Neuronal stem cell (in vitro differentiated cells): ENCODE measurements around the gene TYW1.
"Not testable (repeated sequence)": the region's sequence is repeated elsewhere in the genome, so short reads cannot be mapped to it uniquely, and the experiment has no call there.

Source experiments
- DNase-seq: peaks from one replicate; pipeline ENCODE4 v3.0.0-alpha.2; 2013; ENCODE audit warnings: low spot score
- H2AFZ ChIP-seq: one replicate; pipeline ENCODE4 v1.6.1; 2013; ENCODE audit warnings: mild to moderate bottlenecking, low read length, inconsistent platforms
- H2AK5ac ChIP-seq: 2 replicates; pipeline ENCODE4 v1.6.1; 2013; ENCODE audit warnings: low read depth, mild to moderate bottlenecking, inconsistent platforms, low read length, moderate library complexity, mixed read lengths
- H2BK120ac ChIP-seq: 2 replicates; pipeline ENCODE4 v1.6.1; 2013; ENCODE audit warnings: low read depth, mild to moderate bottlenecking, inconsistent platforms, low read length, moderate library complexity, mixed read lengths
- H2BK12ac ChIP-seq: one replicate; pipeline ENCODE4 v1.6.1; 2013; ENCODE audit warnings: low read length, inconsistent platforms
- H2BK15ac ChIP-seq: 2 replicates; pipeline ENCODE4 v1.6.1; 2013; ENCODE audit warnings: mild to moderate bottlenecking, low read length, inconsistent platforms, mixed read lengths
- H2BK5ac ChIP-seq: one replicate; pipeline ENCODE4 v1.6.1; 2013; ENCODE audit warnings: inconsistent platforms, mild to moderate bottlenecking, low read length, moderate library complexity
- H3K14ac ChIP-seq: one replicate; pipeline ENCODE4 v1.6.1; 2013; ENCODE audit warnings: low read length, inconsistent platforms
- H3K18ac ChIP-seq: 2 replicates; pipeline ENCODE4 v1.6.1; 2013; ENCODE audit warnings: low read length, inconsistent platforms
- H3K23ac ChIP-seq: 2 replicates; pipeline ENCODE4 v1.6.1; 2013; ENCODE audit warnings: low read depth, mild to moderate bottlenecking, mixed read lengths, low read length, inconsistent platforms; ENCODE audit not compliant: poor library complexity
- H3K27ac ChIP-seq: replicated peaks from 3 replicates; pipeline ENCODE4 v1.5.1; 2013; ENCODE audit warnings: low read length, inconsistent platforms
- H3K27me3 ChIP-seq, 3 experiments: 2 replicates each; pipeline ENCODE4 v1.6.1; 2013; ENCODE audit warnings: low read length in 3 of 3, mild to moderate bottlenecking in 2 of 3, inconsistent platforms in 1 of 3, low read depth in 1 of 3, mixed read lengths in 1 of 3, moderate library complexity in 1 of 3; ENCODE audit not compliant: control insufficient read depth in 3 of 3, insufficient read depth in 3 of 3
- H3K36me3 ChIP-seq, 2 donors: replicated peaks in 1 of 2; 2 replicates each; pipeline ENCODE4 v1.6.1; 2013; ENCODE audit warnings: low read length in 2 of 2; ENCODE audit not compliant: control insufficient read depth in 2 of 2, insufficient read depth in 2 of 2
- H3K4ac ChIP-seq: 2 replicates; pipeline ENCODE4 v1.6.1; 2013; ENCODE audit warnings: inconsistent platforms, mild to moderate bottlenecking, low read length, moderate library complexity
- H3K4me1 ChIP-seq, 2 donors: 1 replicate in 1 of 2; 2 replicates in 1 of 2; pipeline ENCODE4 v1.6.1; 2013; ENCODE audit warnings: low read length in 2 of 2, low read depth in 1 of 2; ENCODE audit not compliant: control insufficient read depth in 2 of 2, insufficient read depth in 1 of 2
- H3K4me2 ChIP-seq: one replicate; pipeline ENCODE4 v1.6.1; 2013; ENCODE audit warnings: mild to moderate bottlenecking, low read length, inconsistent platforms; ENCODE audit not compliant: insufficient read depth, poor library complexity, severe bottlenecking
- H3K4me3 ChIP-seq, 2 donors: 2 replicates each; pipeline ENCODE4 v1.5.1; 2013; ENCODE audit warnings: low read length in 2 of 2, mild to moderate bottlenecking in 2 of 2, inconsistent platforms in 1 of 2, moderate library complexity in 1 of 2
- H3K79me1 ChIP-seq: one replicate; pipeline ENCODE4 v1.6.1; 2013; ENCODE audit warnings: low read depth, mild to moderate bottlenecking, inconsistent platforms, low read length, moderate library complexity
- H3K9ac ChIP-seq: one replicate; pipeline ENCODE4 v1.6.1; 2013; ENCODE audit warnings: mild to moderate bottlenecking, low read depth, low read length, inconsistent platforms; ENCODE audit not compliant: poor library complexity
- H3K9me3 ChIP-seq, 2 donors: replicated peaks in 1 of 2; 2 replicates each; pipeline versions ENCODE3 to v1.6.1; 2013; ENCODE audit warnings: low read length in 2 of 2, mild to moderate bottlenecking in 2 of 2, inconsistent platforms in 1 of 2, low read depth in 1 of 2, mixed read lengths in 1 of 2, moderate library complexity in 1 of 2; ENCODE audit not compliant: control insufficient read depth in 2 of 2, insufficient read depth in 1 of 2
- H4K8ac ChIP-seq: one replicate; pipeline ENCODE4 v1.6.1; 2013; ENCODE audit warnings: low read depth, mild to moderate bottlenecking, inconsistent platforms, low read length, moderate library complexity
- H4K91ac ChIP-seq: one replicate; pipeline ENCODE4 v1.6.1; 2013; ENCODE audit warnings: low read length, low read depth, mild to moderate bottlenecking, inconsistent platforms; ENCODE audit not compliant: poor library complexity
- WGBS, 2 donors: extraction: QIAGEN DNeasy Blood & Tissue Kit; methylation state at CpG; one replicate each; pipeline ENCODE4 v1.1.7; 2013; ENCODE audit warnings: missing lambda C conversion rate in 2 of 2, mixed read lengths in 1 of 2; ENCODE audit not compliant: insufficient read length in 2 of 2, insufficient replicate concordance in 1 of 2; ENCODE audit errors: extremely low coverage in 2 of 2; 5-methylcytosine and 5-hydroxymethylcytosine counted together

The TYW1 gene

GRCh38 chr7:66978312-66978711 lies 18.3 kb upstream of the TYW1 start:
- H3K36me3 ChIP-seq, H3K4me3 ChIP-seq, H3K9me3 ChIP-seq, H2BK12ac ChIP-seq, H2BK15ac ChIP-seq, H2BK5ac ChIP-seq, H4K91ac ChIP-seq, H3K4me2 ChIP-seq, DNase-seq, H3K4me1 ChIP-seq, H2BK120ac ChIP-seq, H2AK5ac ChIP-seq, H3K18ac ChIP-seq, H3K4ac ChIP-seq, H3K9ac ChIP-seq, H2AFZ ChIP-seq, H3K27me3 ChIP-seq, H3K23ac ChIP-seq, H3K27ac ChIP-seq, H4K8ac ChIP-seq, H3K79me1 ChIP-seq, H3K14ac ChIP-seq: not testable (repeated sequence)
- WGBS, 2 donors, result no CpG with 5 or more reads among the region's 5 CpGs

- H3K27ac ChIP-seq, H2BK5ac ChIP-seq, H3K4me3 ChIP-seq, H2AFZ ChIP-seq, H3K79me1 ChIP-seq, H3K4ac ChIP-seq, DNase-seq, H3K14ac ChIP-seq, H3K9me3 ChIP-seq, H3K4me2 ChIP-seq, H3K18ac ChIP-seq, H2BK15ac ChIP-seq, H3K4me1 ChIP-seq, H3K9ac ChIP-seq, H4K8ac ChIP-seq, H3K27me3 ChIP-seq, H2BK12ac ChIP-seq, H2BK120ac ChIP-seq, H4K91ac ChIP-seq, H2AK5ac ChIP-seq, H3K36me3 ChIP-seq, H3K23ac ChIP-seq: not testable (repeated sequence)
- no CpG with 5 or more reads among the region's 2 CpGs for WGBS, 2 donors
These were observed 17.6 kb upstream of the TYW1 start for GRCh38 chr7:66979013-66979412.

- not testable (repeated sequence) for H3K4me2 ChIP-seq, H4K91ac ChIP-seq, H3K79me1 ChIP-seq, H3K27me3 ChIP-seq, DNase-seq, H3K4me3 ChIP-seq, H3K9me3 ChIP-seq, H3K14ac ChIP-seq, H3K9ac ChIP-seq, H4K8ac ChIP-seq, H3K4me1 ChIP-seq, H2BK15ac ChIP-seq, H2BK5ac ChIP-seq, H2BK12ac ChIP-seq, H3K23ac ChIP-seq, H2AFZ ChIP-seq, H3K4ac ChIP-seq, H3K18ac ChIP-seq, H3K27ac ChIP-seq, H2AK5ac ChIP-seq, H3K36me3 ChIP-seq, H2BK120ac ChIP-seq
- no CpG with 5 or more reads among the region's 1 CpG for WGBS, 2 donors
These were observed 16.3 kb upstream of the TYW1 start for GRCh38 chr7:66980336-66980735.

- not testable (repeated sequence) for H3K23ac ChIP-seq, H3K4ac ChIP-seq, H3K4me3 ChIP-seq, H3K4me1 ChIP-seq, H3K14ac ChIP-seq, H2BK120ac ChIP-seq, H2BK12ac ChIP-seq, H3K79me1 ChIP-seq, H2AFZ ChIP-seq, H2BK5ac ChIP-seq, H3K4me2 ChIP-seq, H2AK5ac ChIP-seq, H2BK15ac ChIP-seq, H3K18ac ChIP-seq, H3K27me3 ChIP-seq, DNase-seq, H4K8ac ChIP-seq, H4K91ac ChIP-seq, H3K9me3 ChIP-seq, H3K27ac ChIP-seq, H3K9ac ChIP-seq
- peaks cover 6 to 50% of the 10 kb centered on the region in 2 donors for H3K36me3 ChIP-seq
- WGBS, 2 donors, result no CpG with 5 or more reads among the region's 3 CpGs
These were observed 7.1 kb upstream of the TYW1 start for GRCh38 chr7:66989552-66989951.
